ENCODE data around the gene TBC1D2.
A peak's percentile ranks its signal among the peaks of the same experiment; 100 is the strongest.

The TBC1D2 gene

DNA sequence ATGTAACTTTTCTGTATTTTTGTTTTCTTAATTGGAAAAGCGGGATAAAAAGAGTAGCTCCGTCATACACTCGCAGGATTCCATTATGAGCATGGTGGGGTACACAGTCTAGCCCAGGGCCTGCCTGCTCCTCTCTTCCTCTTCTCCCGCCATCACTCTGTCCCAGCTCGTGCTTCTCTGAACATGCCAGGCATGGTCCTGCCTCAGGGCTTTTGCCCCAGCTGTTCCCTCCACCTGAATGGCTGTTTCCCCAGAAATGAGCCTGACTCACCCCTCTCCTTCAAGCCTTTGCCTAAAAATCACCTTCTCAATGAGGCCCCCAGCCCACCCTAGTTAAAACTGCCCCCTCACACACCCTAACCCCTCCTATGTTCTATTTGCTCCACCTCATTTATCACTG, 67.5 kb downstream of the TBC1D2 start:
- no peak for TF ChIP-seq CTCF (IDR thresholded peaks at IDR 0.05; ENCODE audit: insufficient read depth, low read depth, low read length, missing control alignments)
- peak; percentile 55 for DNase-seq (ENCODE audit: low read depth)
- H3K4me3 ChIP-seq (ENCODE audit: low read length): no peak overlapping the region

DNA sequence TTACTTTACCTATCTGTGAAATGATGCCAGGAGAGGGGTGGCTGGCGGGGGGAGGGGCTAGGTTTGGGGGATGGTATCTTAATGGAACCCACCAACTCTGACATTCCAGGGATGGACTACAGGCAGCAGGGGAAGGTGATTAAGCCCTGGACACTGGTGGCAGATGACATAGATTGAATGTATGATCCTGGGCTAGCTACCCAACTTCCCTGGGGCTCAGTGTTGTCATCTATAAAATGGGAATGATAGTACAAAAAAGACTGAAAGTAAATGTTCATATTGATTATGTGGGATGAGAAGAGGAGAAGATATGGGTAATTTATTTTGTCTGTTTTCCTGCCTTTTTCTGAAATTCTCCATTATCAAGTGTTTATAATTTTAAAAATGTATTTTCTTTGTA, 69.2 kb downstream of the TBC1D2 start:
- no peak for TF ChIP-seq CTCF (IDR thresholded peaks at IDR 0.05; ENCODE audit: insufficient read depth, low read depth, low read length, missing control alignments)
- H3K4me3 ChIP-seq (ENCODE audit: low read length): no peak overlapping the region
- no peak for DNase-seq (ENCODE audit: low read depth)

DNA sequence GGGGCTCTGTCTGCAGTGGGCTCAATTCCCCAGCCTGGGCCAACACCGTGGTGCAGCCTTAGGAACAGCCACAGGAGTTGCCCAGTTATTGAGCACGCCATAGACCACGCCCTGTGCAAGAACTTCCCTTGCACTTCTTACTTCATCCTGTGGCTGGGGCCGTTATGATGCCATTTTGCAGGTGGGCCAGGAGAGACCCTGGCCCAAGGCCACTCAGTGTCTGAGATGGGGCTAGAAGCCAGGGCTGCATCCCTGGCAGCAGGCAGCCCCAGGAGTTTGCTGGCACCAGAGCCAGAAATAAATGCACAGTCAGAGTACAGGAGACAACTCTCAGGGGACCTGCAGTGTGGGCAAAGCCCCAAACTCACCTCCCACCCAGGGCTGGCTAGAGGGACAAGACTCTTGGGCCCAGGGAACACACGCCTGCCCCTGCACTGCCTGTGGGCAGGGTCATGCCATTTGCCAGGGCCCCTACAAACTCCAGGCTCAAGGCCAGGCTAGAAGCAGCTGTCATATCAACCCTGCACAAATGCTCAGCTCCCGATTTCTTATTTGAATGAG, 69.8 kb downstream of the TBC1D2 start:
- DNase-seq (ENCODE audit: low read depth): no peak

DNA sequence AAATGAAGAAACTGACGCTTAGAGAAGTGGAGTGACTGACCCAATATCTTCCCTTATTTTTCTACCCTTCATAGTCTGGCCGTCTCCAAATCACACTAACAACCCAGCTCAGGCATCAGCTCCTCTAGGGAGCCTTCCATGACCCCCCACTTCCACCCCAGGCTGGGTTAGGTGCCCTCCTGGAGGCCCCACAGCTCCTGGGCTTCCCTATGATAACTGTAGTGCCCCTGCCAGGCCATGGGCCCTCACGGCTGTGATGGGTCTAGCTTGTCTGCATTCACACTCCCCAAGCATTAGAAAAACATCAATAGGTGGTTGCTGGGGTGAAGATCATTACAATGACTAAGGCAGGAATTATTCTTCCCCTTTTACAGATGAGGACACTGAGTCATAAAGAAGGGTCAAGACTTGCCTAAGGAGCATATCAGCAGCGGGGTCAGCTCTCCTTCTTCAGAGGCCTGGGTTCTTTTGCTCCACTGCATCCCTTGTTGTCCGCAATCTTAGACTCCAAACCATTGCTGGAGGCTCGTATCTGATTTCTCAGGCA, 70.4 kb downstream of the TBC1D2 start:
- H3K4me3 ChIP-seq (ENCODE audit: low read length): no peak overlapping the region
- TF ChIP-seq CTCF (IDR thresholded peaks at IDR 0.05; ENCODE audit: insufficient read depth, low read depth, low read length, missing control alignments): no peak
- no peak for DNase-seq (ENCODE audit: low read depth)

More for the DNA sequence above, 69.8 kb downstream of the TBC1D2 start:
- TF ChIP-seq CTCF (IDR thresholded peaks at IDR 0.05; ENCODE audit: insufficient read depth, low read depth, low read length, missing control alignments): no peak
- H3K4me3 ChIP-seq (ENCODE audit: low read length): no peak overlapping the region

DNA sequence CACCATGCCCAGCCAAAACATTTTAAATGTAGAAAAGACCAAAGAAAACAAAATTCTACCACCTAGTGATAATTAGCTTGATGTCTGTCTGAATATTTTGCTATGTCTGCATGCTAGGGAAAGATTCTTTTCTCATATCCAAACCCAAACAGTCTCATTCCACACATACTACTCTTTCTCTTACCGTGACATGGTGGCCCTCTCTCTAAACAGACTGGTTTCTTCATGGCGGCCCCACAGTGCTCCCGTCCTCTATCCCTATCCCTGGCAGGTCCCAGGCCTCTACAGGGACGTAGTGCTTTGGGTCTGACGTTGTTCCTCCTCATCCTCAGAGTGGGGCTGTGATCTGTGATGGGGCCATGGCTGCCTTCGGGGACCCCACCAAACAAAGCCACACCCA, 71.1 kb downstream of the TBC1D2 start:
- no peak for TF ChIP-seq CTCF (IDR thresholded peaks at IDR 0.05; ENCODE audit: insufficient read depth, low read depth, low read length, missing control alignments)
- no peak overlapping the region for H3K4me3 ChIP-seq (ENCODE audit: low read length)
- DNase-seq (ENCODE audit: low read depth): no peak

- H3K4me3 ChIP-seq (ENCODE audit: low read length): no peak overlapping the region
- no peak for DNase-seq (ENCODE audit: low read depth)
- no peak for TF ChIP-seq CTCF (IDR thresholded peaks at IDR 0.05; ENCODE audit: insufficient read depth, low read depth, low read length, missing control alignments)
Measured at GRCh38 chr9:98182889-98183599, 72.4 kb downstream of the TBC1D2 start.

Data from epithelial cell of esophagus (primary cell).